ENCODE measurements around the gene MAD2L1. TPM values are rescaled to one million over a fixed set of nuclear protein-coding genes. Genes with fewer than 3 reads are reported as not detected.

The MAD2L1 gene
- total RNA-seq, 1 donor from 2014 or later = 0.90 TPM

DNA sequence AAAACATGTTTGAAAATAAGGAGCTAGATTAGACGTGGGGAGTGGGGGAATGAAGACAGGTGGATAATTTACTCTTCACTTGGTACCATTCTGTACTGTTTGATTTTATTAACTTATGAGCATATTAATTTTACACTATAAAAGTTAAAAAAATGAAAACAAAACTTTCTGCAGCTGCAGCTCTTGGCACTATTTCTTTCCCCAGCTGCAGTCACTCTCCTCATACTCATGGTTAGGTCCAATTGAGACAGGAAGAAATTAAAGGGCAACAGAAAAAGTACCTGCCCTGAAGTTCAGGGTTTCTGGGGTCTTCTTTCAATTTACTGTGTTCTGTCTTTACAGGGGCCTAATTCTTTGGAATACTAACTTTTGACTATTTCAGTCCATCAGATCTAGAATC is 15.4 kb downstream of the MAD2L1 start:
- Histone ChIP-seq H3K4me3 (no peak overlapping the region), H3K27me3 (no peaks in the 10 kb centered on the region), H3K36me3 (no peaks in the 10 kb centered on the region), H3K4me1 (no peaks in the 10 kb centered on the region), H3K9me3 (no peaks in the 10 kb centered on the region), H3K27ac (no peak overlapping the region)
- ATAC-seq (no peak), DNase-seq (no peak)
- TF ChIP-seq, protein P1, sequence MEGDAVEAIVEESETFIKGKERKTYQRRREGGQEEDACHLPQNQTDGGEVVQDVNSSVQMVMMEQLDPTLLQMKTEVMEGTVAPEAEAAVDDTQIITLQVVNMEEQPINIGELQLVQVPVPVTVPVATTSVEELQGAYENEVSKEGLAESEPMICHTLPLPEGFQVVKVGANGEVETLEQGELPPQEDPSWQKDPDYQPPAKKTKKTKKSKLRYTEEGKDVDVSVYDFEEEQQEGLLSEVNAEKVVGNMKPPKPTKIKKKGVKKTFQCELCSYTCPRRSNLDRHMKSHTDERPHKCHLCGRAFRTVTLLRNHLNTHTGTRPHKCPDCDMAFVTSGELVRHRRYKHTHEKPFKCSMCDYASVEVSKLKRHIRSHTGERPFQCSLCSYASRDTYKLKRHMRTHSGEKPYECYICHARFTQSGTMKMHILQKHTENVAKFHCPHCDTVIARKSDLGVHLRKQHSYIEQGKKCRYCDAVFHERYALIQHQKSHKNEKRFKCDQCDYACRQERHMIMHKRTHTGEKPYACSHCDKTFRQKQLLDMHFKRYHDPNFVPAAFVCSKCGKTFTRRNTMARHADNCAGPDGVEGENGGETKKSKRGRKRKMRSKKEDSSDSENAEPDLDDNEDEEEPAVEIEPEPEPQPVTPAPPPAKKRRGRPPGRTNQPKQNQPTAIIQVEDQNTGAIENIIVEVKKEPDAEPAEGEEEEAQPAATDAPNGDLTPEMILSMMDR (IDR thresholded peaks at IDR 0.05) = no peak
- intact Hi-C loops (cut with DNase I) = no loop called here

DNA sequence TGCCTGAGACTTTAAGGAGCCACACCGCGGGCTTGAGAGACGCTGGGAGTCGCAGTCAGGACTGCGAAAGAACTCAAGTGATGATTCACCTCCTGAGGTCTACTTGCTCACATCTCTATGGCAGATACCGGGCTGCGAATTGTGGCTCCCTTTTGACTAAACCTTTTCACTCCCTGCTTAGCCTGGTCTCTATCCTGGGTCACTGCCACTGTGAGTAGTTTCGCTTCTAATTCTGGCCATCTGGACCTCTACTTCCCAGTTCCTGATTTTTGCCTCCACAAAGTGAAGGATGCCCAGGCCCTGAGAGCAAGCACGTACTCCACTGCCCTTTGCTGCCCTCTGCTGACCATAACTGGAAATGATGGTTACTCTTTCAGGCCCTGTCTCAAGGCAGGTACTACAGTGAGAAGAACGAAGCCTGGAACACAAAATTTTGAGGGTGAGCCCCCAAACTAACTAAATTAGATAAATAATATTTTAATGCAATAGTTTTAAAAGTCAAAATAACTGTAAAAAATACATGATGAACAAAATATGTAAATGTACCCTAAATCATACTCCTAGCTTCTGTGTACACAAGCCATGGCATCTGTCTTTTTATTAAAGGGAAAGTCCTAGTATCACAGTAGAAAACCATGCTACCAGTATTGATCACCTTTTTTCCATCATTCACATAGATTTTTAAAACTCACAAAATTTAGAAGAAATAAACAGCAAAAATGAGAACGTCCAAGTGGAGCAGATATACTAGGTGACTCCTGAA is 16.7 kb downstream of the MAD2L1 start:
- Histone ChIP-seq H3K4me1 (no peaks in the 10 kb centered on the region), H3K27me3 (no peaks in the 10 kb centered on the region), H3K36me3 (no peaks in the 10 kb centered on the region), H3K4me3 (no peak overlapping the region), H3K9me3 (no peaks in the 10 kb centered on the region), H3K27ac (no peak overlapping the region)
- intact Hi-C loops (cut with DNase I) = loop anchor here (5.0 kb wide), 1 partner anchor 418 kb away; no protein-coding TSS in a partner anchor
- no peak for DNase-seq
- peak; percentile 99 for ATAC-seq
- TF ChIP-seq, protein P1 (IDR thresholded peaks at IDR 0.05) = peak; percentile 86

DNA sequence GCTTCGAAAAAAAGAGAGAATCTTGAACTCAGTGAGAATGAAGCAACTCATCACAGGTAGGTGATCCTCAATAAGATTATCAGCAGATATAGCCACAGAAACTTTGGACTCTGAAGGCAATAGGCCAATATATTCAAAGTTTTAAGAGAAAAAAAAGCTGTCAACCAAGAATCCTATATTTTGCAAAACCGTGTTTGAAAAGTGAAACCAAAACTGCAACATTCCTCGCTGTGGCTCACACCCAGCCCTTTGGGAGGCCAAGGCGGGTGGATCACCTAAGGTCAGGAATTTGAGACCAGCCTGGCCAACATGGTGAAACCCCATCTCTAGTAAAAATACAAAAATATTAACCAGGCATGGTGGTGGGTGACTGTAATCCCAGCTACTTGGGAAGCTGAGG is 22.8 kb downstream of the MAD2L1 start:
- TF ChIP-seq, protein P1 (IDR thresholded peaks at IDR 0.05) = no peak
- no peaks in the 10 kb centered on the region for H3K27me3 ChIP-seq
- no peaks in the 10 kb centered on the region for H3K4me1 ChIP-seq
- H3K27ac ChIP-seq = no peak overlapping the region
- H3K36me3 ChIP-seq = no peaks in the 10 kb centered on the region
- no peak overlapping the region for H3K4me3 ChIP-seq
- DNase-seq (no peak), ATAC-seq (no peak)
- intact Hi-C loops (cut with DNase I) = no loop called here
- no peaks in the 10 kb centered on the region for H3K9me3 ChIP-seq

DNA sequence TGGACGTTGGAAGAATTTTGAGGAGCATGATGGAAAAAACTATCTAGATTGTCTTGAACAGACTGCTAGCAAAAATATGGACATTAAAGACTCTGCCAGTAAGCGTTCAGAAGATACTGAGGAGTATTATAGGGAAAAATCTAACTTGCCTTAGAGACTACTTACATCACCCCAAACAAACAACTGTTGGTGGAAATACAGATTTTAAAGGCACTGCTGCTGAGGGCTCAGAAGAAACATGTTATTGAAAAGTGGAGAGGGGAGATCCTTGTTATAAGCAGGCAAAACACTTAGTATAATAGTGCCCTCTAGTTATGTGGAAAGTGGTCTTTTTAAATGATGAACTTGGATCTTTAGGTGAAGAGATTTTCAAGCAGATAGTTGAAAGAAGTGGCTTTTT is 29.2 kb downstream of the MAD2L1 start:
- DNase-seq = no peak

DNA sequence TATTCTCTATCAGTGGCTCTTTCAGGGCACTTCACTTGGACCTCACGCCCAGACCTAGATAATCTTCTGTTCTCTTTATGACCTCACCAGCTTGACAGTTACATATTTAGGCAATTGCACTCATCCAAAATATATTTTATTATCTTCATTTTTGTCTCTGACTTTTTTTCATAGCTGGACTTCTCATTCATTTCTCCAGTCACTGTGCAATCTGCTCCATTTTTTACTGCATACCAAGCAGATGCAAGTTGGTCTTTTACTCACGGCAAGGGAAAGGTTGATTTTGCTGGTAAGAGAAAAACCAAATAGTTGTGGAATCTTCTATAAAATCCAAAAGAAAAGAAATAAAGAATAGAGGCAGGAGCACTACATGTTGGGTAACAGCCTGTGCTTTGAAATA is 31.7 kb downstream of the MAD2L1 start:
- H3K4me1 ChIP-seq = no peaks in the 10 kb centered on the region
- H3K4me3 ChIP-seq = no peak overlapping the region
- intact Hi-C loops (cut with DNase I) = no loop called here
- DNase-seq = no peak
- TF ChIP-seq, protein P1 (IDR thresholded peaks at IDR 0.05) = no peak
- H3K27ac ChIP-seq = no peak overlapping the region
- no peak for ATAC-seq
- no peaks in the 10 kb centered on the region for H3K9me3 ChIP-seq
- H3K27me3 ChIP-seq = peaks cover 4% of the 10 kb centered on the region
- no peaks in the 10 kb centered on the region for H3K36me3 ChIP-seq

More for the DNA sequence above, 29.2 kb downstream of the MAD2L1 start:
- Histone ChIP-seq H3K4me1 (no peaks in the 10 kb centered on the region), H3K27ac (no peak overlapping the region), H3K9me3 (no peaks in the 10 kb centered on the region), H3K36me3 (no peaks in the 10 kb centered on the region), H3K27me3 (peaks cover 4% of the 10 kb centered on the region), H3K4me3 (no peak overlapping the region)
- intact Hi-C loops (cut with DNase I) = no loop called here
- no peak for ATAC-seq
- TF ChIP-seq, protein P1 (IDR thresholded peaks at IDR 0.05) = no peak
